Stimulated activated CD4-positive, alpha-beta T cell treated with anti-CD3 and anti-CD28 coated beads, TNF-alpha, amount 100 ng/mL, for 24 hours (primary cell): ENCODE data around the gene ATP6V1G3.
"Not testable (repeated sequence)": the region's sequence is repeated elsewhere in the genome, so short reads cannot be mapped to it uniquely, and the experiment has no call there.

Experiments
- DNase-seq, 3 experiments: peaks; one replicate each; pipeline ENCODE4 v3.0.0-alpha.2; 2020; ENCODE audit warnings: low read depth in 3 of 3

Gene ATP6V1G3

GRCh38 chr1:198497326-198498102 lies 43.0 kb downstream of the ATP6V1G3 start:
- no peak for DNase-seq

DNA sequence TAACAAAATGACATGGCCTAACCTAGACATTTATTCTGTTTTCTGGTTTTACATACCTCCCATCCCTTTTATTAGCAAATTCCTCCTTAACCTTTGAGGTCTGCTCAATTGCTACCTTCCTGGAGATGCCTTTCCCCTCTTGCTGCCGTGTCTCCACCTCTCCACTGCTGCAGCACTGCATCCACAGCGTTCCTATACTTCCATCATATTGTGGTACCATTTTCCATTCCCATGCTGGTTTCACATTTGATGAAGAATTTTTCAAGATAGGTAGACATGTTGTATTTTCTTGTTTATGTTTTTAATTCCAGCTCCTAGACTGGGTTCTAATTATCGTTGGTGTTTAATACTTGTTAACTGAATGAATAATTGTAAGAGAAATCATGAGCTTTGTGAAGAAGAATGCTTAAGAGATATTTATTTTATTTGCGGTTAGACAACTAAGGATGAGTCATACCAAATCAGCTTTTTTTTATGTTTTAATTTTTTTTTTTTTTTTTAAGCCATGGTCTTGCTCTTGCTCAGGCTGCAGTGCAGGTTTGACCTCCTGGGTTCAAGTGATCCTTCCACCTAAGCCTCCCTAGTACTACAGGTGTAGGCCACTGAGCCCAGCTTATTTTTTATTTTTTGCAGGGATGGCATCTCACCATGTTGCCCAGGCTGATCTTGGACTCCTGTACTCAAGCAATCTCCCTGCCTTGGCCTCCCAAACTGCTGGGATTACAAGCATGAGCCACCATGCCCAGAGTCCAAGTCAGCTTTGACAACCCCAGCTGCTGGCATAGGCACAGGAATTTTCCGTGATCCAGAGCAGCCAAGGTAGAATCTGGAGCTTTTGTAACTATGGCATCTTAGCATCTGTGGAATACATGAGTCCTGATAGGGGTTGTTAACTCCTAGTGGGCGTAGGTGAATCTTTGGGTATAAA lies 44.0 kb downstream of the ATP6V1G3 start:
- DNase-seq: no peak

DNA sequence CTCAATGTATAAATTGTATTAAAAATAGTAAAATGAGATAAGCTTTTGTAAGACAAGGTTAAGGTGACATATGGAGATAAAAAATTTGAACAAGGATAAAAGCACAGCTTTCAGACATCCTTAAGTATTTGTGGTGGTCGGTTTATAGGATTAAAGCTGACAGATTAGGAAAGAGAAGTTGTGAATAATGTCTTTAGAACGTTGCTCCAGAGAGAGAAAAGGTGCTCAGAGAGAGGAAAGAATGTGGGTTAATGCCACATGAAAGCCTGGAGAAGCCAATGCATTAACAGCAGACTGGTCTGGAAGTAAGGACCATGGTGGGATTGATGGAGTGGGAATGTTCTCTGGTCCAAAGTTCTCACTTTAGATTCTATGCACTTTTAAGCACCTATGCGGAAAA lies 44.8 kb downstream of the ATP6V1G3 start:
- no peak for DNase-seq

- DNase-seq: no peak
Observed at GRCh38 chr1:198494658-198495103, 45.8 kb downstream of the ATP6V1G3 start.

GRCh38 chr1:198494139-198494538 lies 46.3 kb downstream of the ATP6V1G3 start:
- no peak for DNase-seq

- no peak for DNase-seq
Observed at GRCh38 chr1:198493329-198493728, 47.2 kb downstream of the ATP6V1G3 start.

- DNase-seq: no peak
Observed at GRCh38 chr1:198492872-198493271, 47.6 kb downstream of the ATP6V1G3 start.

GRCh38 chr1:198491596-198491995 lies 48.9 kb downstream of the ATP6V1G3 start:
- no peak for DNase-seq

DNA sequence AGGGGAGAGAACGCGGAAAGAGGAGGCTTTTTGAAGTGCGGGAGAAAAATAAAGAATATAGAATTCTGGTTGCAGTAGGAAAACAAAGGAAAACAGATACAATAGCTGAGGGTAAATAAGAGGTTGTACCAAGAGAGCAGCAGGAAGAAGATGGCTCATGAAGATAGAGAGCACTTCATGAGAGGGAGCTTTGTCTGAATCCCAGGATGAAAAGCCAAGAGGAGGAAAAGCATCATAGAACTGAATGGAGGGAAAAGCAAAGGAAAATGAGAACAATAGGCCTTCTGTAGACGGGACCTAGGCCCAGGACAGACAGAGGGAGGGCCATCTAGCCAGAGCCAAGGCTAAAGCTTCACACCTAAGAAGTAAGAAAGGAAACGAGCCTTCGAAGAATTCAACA lies 49.5 kb downstream of the ATP6V1G3 start:
- DNase-seq: no peak

- no peak for DNase-seq
Observed at GRCh38 chr1:198490224-198490623, 50.3 kb downstream of the ATP6V1G3 start.

GRCh38 chr1:198486903-198487302 lies 53.6 kb downstream of the ATP6V1G3 start:
- no peak for DNase-seq

GRCh38 chr1:198483645-198484044 lies 56.8 kb downstream of the ATP6V1G3 start:
- no peak for DNase-seq

DNA sequence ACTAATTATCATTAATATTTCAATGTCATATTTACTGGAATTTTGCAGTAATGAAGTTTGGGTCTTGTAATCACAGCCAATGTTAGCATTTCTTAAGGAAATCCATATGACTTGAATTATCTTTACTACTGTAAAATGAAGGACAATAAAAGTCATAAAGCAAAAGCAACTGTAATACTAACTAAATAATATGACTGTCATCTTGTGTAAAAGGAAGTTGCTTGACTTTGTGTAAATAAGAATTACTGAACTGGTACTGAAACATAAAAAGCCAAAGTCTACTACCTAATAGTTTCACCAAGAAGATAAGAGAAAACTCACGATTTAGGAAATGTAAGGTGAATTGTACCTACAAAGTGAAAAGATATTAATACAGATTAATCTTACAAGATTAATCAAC lies 57.5 kb downstream of the ATP6V1G3 start:
- no peak for DNase-seq

DNA sequence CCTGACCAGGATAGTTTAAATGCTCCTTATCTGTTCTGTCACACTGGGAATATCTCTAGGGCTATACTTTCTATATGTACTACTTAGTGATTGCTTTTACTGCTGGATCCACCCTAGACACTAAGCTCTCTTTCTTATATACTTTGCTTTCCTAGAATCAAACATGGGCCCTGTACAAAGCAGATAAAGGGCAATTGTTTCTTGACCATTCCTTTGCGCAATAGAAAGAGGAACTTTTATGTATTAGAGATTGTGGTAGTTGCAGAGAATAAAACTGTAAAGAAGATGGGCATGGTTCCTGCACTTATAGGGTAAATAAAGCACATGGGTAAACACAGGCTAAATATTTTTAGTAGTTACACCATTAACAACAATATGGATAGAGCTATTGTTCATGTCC lies 58.8 kb downstream of the ATP6V1G3 start:
- no peak for DNase-seq

- DNase-seq: no peak
Observed at GRCh38 chr1:198480876-198481275, 59.6 kb downstream of the ATP6V1G3 start.

DNA sequence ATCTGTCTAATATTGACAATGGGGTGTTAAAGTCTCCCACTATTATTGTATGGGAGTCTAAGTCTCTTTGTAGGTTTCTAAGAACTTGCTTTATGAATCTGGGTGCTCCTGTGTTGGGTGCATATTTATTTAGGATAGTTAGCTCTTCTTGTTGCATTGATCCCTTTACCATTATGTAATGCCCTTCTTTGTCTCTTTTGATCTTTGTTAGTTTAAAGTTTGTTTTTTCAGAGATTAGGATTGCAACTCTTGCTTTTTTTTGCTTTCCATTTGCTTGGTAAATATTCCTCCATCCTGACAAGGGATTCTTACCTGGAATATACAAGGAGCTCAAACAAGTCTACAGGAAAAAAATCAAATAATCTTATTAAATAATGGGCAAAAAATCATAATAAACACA lies 63.1 kb downstream of the ATP6V1G3 start:
- DNase-seq: not testable (repeated sequence)
